ENCODE results near the gene IMPG1. TPM values are rescaled to one million over a fixed set of nuclear protein-coding genes. Genes with fewer than 3 reads are reported as not detected.

IMPG1 gene
- total RNA-seq, 6 experiments from 2014 or later, result not detected

GRCh38 chr6:75934643-75935472, 137.6 kb downstream of the IMPG1 start:
- peak; percentile 89 to 94 (median 93) for ATAC-seq
- intact Hi-C loops (cut with DNase I), result no loop called here
- peak overlapping the region; percentile 10 to 36 (median 31) for H3K4me3 ChIP-seq
- H3K4me1 ChIP-seq, result peaks cover 0 to 7% (median 4%) of the 10 kb centered on the region in 4 donors
- TF ChIP-seq CTCF (IDR thresholded peaks at IDR 0.05) (peak; percentile 55 to 77 (median 70)), POLR2A (IDR thresholded peaks at IDR 0.05) (no peak)
- no peaks in the 10 kb centered on the region for H3K36me3 ChIP-seq
- 8% methylated on average over 26 of the region's 32 CpGs for WGBS (ENCODE audit: insufficient coverage, low coverage, low lambda C conversion rate, missing lambda C conversion rate)
- H3K27me3 ChIP-seq, result no peaks in the 10 kb centered on the region
- H3K27ac ChIP-seq, result no peak overlapping the region
- no peaks in the 10 kb centered on the region for H3K9me3 ChIP-seq
- peak in 1 of 3 donors; percentile 48 for DNase-seq

- Histone ChIP-seq H3K4me3 (no peak overlapping the region), H3K27ac (no peak overlapping the region), H3K9me3 (no peaks in the 10 kb centered on the region), H3K4me1 (peaks cover 0 to 7% (median 4%) of the 10 kb centered on the region in 4 donors), H3K36me3 (no peaks in the 10 kb centered on the region), H3K27me3 (no peaks in the 10 kb centered on the region)
- TF ChIP-seq POLR2A (IDR thresholded peaks at IDR 0.05) (no peak), CTCF (IDR thresholded peaks at IDR 0.05) (no peak)
- intact Hi-C loops (cut with DNase I), result no loop called here
- 58% methylated on average over 7 of the region's 7 CpGs for WGBS (ENCODE audit: insufficient coverage, low coverage, low lambda C conversion rate, missing lambda C conversion rate)
- ATAC-seq (peak; percentile 42 to 58 (median 46)), DNase-seq (peak in 1 of 3 donors; percentile 45)
Observed at GRCh38 chr6:75933387-75933975, 139.0 kb downstream of the IMPG1 start.

DNA sequence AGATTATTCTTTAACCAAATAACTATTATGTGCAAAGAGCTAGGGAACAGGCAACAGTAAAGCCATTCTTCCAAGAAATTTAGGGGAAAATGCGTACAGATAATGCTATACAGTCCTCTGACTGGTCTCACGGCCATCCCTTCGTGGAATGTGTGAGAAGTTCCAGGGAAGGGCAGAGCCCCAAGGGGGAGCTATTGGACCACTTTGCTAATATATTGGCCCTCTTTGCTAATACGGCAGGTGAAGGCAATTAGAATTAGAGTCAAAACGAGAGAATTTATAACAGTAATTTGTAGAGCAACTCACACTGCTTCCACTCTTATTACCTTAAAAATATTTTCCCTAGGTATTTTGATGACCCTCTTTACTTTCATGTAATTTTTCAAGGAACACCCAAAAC, 140.4 kb downstream of the IMPG1 start:
- TF ChIP-seq POLR2A (IDR thresholded peaks at IDR 0.05) (no peak), CTCF (IDR thresholded peaks at IDR 0.05) (peak in 1 of 4 donors; percentile 19)
- no peak overlapping the region for H3K4me3 ChIP-seq
- ATAC-seq (no peak), DNase-seq (no peak)
- intact Hi-C loops (cut with DNase I), result no loop called here
- H3K4me1 ChIP-seq, result peaks cover 0 to 7% (median 4%) of the 10 kb centered on the region in 4 donors
- no peaks in the 10 kb centered on the region for H3K9me3 ChIP-seq
- no peak overlapping the region for H3K27ac ChIP-seq
- no peaks in the 10 kb centered on the region for H3K27me3 ChIP-seq
- WGBS (ENCODE audit: insufficient coverage, low coverage, low lambda C conversion rate, missing lambda C conversion rate), result 28% methylated on average over 4 of the region's 5 CpGs
- H3K36me3 ChIP-seq, result no peaks in the 10 kb centered on the region

- intact Hi-C loops (cut with DNase I), result no loop called here
- WGBS (ENCODE audit: insufficient coverage, low coverage, low lambda C conversion rate, missing lambda C conversion rate), result 82% methylated on average over 3 of the region's 11 CpGs
Observed at GRCh38 chr6:75931011-75931680, 141.3 kb downstream of the IMPG1 start.

More at GRCh38 chr6:75931011-75931680, 141.3 kb downstream of the IMPG1 start:
- no peaks in the 10 kb centered on the region for H3K36me3 ChIP-seq
- no peak for DNase-seq
- H3K27me3 ChIP-seq, result no peaks in the 10 kb centered on the region
- H3K4me1 ChIP-seq, result peaks cover 0 to 7% (median 4%) of the 10 kb centered on the region in 4 donors
- H3K4me3 ChIP-seq, result no peak overlapping the region
- no peak for TF ChIP-seq POLR2A (IDR thresholded peaks at IDR 0.05)
- no peak for TF ChIP-seq CTCF (IDR thresholded peaks at IDR 0.05)
- no peaks in the 10 kb centered on the region for H3K9me3 ChIP-seq
- H3K27ac ChIP-seq, result no peak overlapping the region
- no peak for ATAC-seq
